HG03342 (cell line): ENCODE results near the gene OTOG.
"Not testable (repeated sequence)": the region's sequence is repeated elsewhere in the genome, so short reads cannot be mapped to it uniquely, and the experiment has no call there.

Source experiments
- ATAC-seq: cut with Tn5 transposase; IDR thresholded peaks from one replicate; pipeline ENCODE4 v1.9.1; 2021; ENCODE audit warnings: mild to moderate bottlenecking, moderate library complexity; ENCODE audit not compliant: unreplicated experiment

Gene OTOG

GRCh38 chr11:17622711-17623110 lies 75.7 kb downstream of the OTOG start:
- ATAC-seq, result not testable (repeated sequence)

- ATAC-seq, result no peak
Observed at GRCh38 chr11:17629113-17629512, 82.1 kb downstream of the OTOG start.

GRCh38 chr11:17630936-17631335 lies 83.9 kb downstream of the OTOG start:
- no peak for ATAC-seq

- no peak for ATAC-seq
Observed at GRCh38 chr11:17631702-17632365, 84.8 kb downstream of the OTOG start.

GRCh38 chr11:17633279-17633986 lies 86.4 kb downstream of the OTOG start:
- ATAC-seq, result no peak

- ATAC-seq, result no peak
Observed at GRCh38 chr11:17633987-17634775, 87.1 kb downstream of the OTOG start.

- ATAC-seq, result no peak
Observed at GRCh38 chr11:17634776-17635550, 87.9 kb downstream of the OTOG start.

- ATAC-seq, result no peak
Observed at GRCh38 chr11:17635551-17635938, 88.5 kb downstream of the OTOG start.

- no peak for ATAC-seq
Observed at GRCh38 chr11:17636721-17637120, 89.7 kb downstream of the OTOG start.

- no peak for ATAC-seq
Observed at GRCh38 chr11:17637901-17638300, 90.8 kb downstream of the OTOG start.

GRCh38 chr11:17638311-17638710 lies 91.3 kb downstream of the OTOG start:
- no peak for ATAC-seq

- no peak for ATAC-seq
Observed at GRCh38 chr11:17639091-17639490, 92.0 kb downstream of the OTOG start.

- ATAC-seq, result no peak
Observed at GRCh38 chr11:17639781-17640180, 92.7 kb downstream of the OTOG start.

GRCh38 chr11:17640493-17641164 lies 93.6 kb downstream of the OTOG start:
- no peak for ATAC-seq

GRCh38 chr11:17641792-17642350 lies 94.8 kb downstream of the OTOG start:
- ATAC-seq, result no peak

GRCh38 chr11:17642370-17642769 lies 95.3 kb downstream of the OTOG start:
- ATAC-seq, result no peak

- ATAC-seq, result no peak
Observed at GRCh38 chr11:17642980-17643379, 95.9 kb downstream of the OTOG start.

- no peak for ATAC-seq
Observed at GRCh38 chr11:17643506-17644405, 96.7 kb downstream of the OTOG start.
